SH-SY5Y (cell line): ENCODE measurements around the gene NAT9.

ENCODE experiments used
- GATA2 ChIP-seq: IDR thresholded peaks from 2 replicates; pipeline ENCODE4 v1.6.1; 2011; ENCODE audit warnings: mild to moderate bottlenecking, low read depth, low read length
- GATA3 ChIP-seq: IDR thresholded peaks from 2 replicates; pipeline ENCODE4 v1.6.1; 2011; ENCODE audit warnings: low read depth, mild to moderate bottlenecking, low read length, moderate library complexity

DNA sequence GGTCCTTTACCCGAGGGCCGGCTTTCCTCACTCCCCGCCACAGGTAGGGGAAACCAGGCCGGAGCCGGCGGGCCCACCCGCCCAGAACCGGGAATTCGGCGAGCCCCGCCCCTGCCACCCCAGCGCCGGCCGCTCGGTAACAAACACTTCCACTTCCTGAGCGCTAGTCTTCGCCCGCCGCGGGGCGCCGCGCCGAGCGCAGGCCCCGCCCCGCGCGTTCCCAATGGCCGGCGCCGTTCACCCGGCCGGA lies 27.9 kb downstream of the NAT9 start:
- TF ChIP-seq GATA2 (no peak), GATA3 (no peak)
